GM10266 (cell line): ENCODE data around the gene CDKL4.
"Not testable (repeated sequence)": the region's sequence is repeated elsewhere in the genome, so short reads cannot be mapped to it uniquely, and the experiment has no call there.

Experiments used
- DNase-seq: peaks from one replicate; pipeline ENCODE4 v3.0.0; 2012; ENCODE audit errors: extremely low spot score
- CTCF ChIP-seq: IDR thresholded peaks from 2 replicates; pipeline ENCODE4 v1.5.1; 2012; ENCODE audit warnings: mild to moderate bottlenecking, low read depth; ENCODE audit not compliant: control insufficient read depth, insufficient read depth; ENCODE audit errors: missing control alignments

CDKL4 gene

GRCh38 chr2:39175026-39175812, 68.6 kb downstream of the CDKL4 start:
- no peak for TF ChIP-seq CTCF

GRCh38 chr2:39174022-39174421, 69.7 kb downstream of the CDKL4 start:
- DNase-seq: no peak
- no peak for TF ChIP-seq CTCF

More at GRCh38 chr2:39175026-39175812, 68.6 kb downstream of the CDKL4 start:
- no peak for DNase-seq

GRCh38 chr2:39172047-39172706, 71.6 kb downstream of the CDKL4 start:
- not testable (repeated sequence) for DNase-seq

GRCh38 chr2:39171621-39172020, 72.1 kb downstream of the CDKL4 start:
- TF ChIP-seq CTCF: no peak
- DNase-seq: no peak

- no peak for DNase-seq
- no peak for TF ChIP-seq CTCF
Measured at GRCh38 chr2:39164089-39164488, 79.7 kb downstream of the CDKL4 start.

- DNase-seq: no peak
- no peak for TF ChIP-seq CTCF
Measured at GRCh38 chr2:39160982-39161381, 82.8 kb downstream of the CDKL4 start.

GRCh38 chr2:39159283-39159682, 84.5 kb downstream of the CDKL4 start:
- TF ChIP-seq CTCF: no peak
- DNase-seq: no peak
